Liver (tissue), 9 donors: ENCODE results near the gene LIMD2. TPM values are rescaled to one million over a fixed set of nuclear protein-coding genes. Genes with fewer than 3 reads are reported as not detected.

Experiments used
- DNase-seq: peaks from one replicate; pipeline ENCODE4 v3.0.0-alpha.2; 2017; ENCODE audit warnings: low spot score
- H3K27ac ChIP-seq, 2 donors: one replicate each; pipeline ENCODE4 v1.7.0; 2013; ENCODE audit warnings: inconsistent platforms in 2 of 2, low read length in 2 of 2, control low read depth in 1 of 2, low read depth in 1 of 2, mild to moderate bottlenecking in 1 of 2
- H3K27me3 ChIP-seq, 4 donors: one replicate each; pipeline versions ENCODE4 v1.6.1 to v1.7.0; 2013; ENCODE audit warnings: low read length in 3 of 4, inconsistent platforms in 1 of 4, mild to moderate bottlenecking in 1 of 4, moderate library complexity in 1 of 4; ENCODE audit not compliant: control insufficient read depth in 4 of 4, insufficient read depth in 4 of 4
- H3K36me3 ChIP-seq, 4 donors: one replicate each; pipeline versions ENCODE4 v1.6.1 to v1.7.0; 2013; ENCODE audit warnings: low read length in 3 of 4, mild to moderate bottlenecking in 3 of 4, low read depth in 1 of 4, moderate library complexity in 1 of 4; ENCODE audit not compliant: control insufficient read depth in 4 of 4, insufficient read depth in 3 of 4
- H3K4me1 ChIP-seq, 4 donors: one replicate each; pipeline versions ENCODE4 v1.6.1 to v1.7.0; 2013; ENCODE audit warnings: low read length in 3 of 4, mild to moderate bottlenecking in 3 of 4, moderate library complexity in 1 of 4; ENCODE audit not compliant: control insufficient read depth in 4 of 4, insufficient read depth in 4 of 4
- H3K4me3 ChIP-seq, 3 donors: one replicate each; pipeline versions ENCODE4 v1.6.1 to v1.7.0; 2013; ENCODE audit warnings: low read length in 3 of 3, control low read depth in 1 of 3, low read depth in 1 of 3, mild to moderate bottlenecking in 1 of 3
- H3K9ac ChIP-seq, 2 donors: one replicate each; pipeline ENCODE4 v1.7.0; 2013; ENCODE audit warnings: low read length in 2 of 2, mild to moderate bottlenecking in 2 of 2, moderate library complexity in 2 of 2, control low read depth in 1 of 2, low read depth in 1 of 2
- H3K9me3 ChIP-seq, 4 donors: one replicate each; pipeline versions ENCODE4 v1.6.1 to v1.7.0; 2013; ENCODE audit warnings: low read length in 3 of 4; ENCODE audit not compliant: control insufficient read depth in 4 of 4
- EGR1 ChIP-seq, 2 donors: IDR thresholded peaks; 2 replicates each; pipeline ENCODE4 v1.6.1; 2016 to 2018; ENCODE audit warnings: antibody characterized with exemption in 2 of 2, low read depth in 2 of 2
- FOXA2 ChIP-seq: IDR thresholded peaks from 2 replicates; pipeline ENCODE4 v1.6.1; 2016; ENCODE audit warnings: antibody characterized with exemption
- NR2F2 ChIP-seq: IDR thresholded peaks from 2 replicates; pipeline ENCODE4 v1.6.1; 2016; ENCODE audit warnings: antibody characterized with exemption
- RAD21 ChIP-seq, 2 donors: IDR thresholded peaks; 2 replicates each; pipeline ENCODE4 v1.6.1; 2016; ENCODE audit warnings: antibody characterized with exemption in 2 of 2, mild to moderate bottlenecking in 2 of 2
- SP1 ChIP-seq: IDR thresholded peaks from 2 replicates; pipeline ENCODE4 v1.6.1; 2018; ENCODE audit warnings: antibody characterized with exemption, mild to moderate bottlenecking
- TAF1 ChIP-seq: conservative IDR thresholded peaks from 2 replicates; pipeline ENCODE4 v1.6.1; 2016; ENCODE audit warnings: antibody characterized with exemption, mild to moderate bottlenecking
- YY1 ChIP-seq: IDR thresholded peaks from 2 replicates; pipeline ENCODE4 v1.6.1; 2016; ENCODE audit warnings: antibody characterized with exemption, mild to moderate bottlenecking
- WGBS: extraction: QIAGEN DNeasy Blood & Tissue Kit; methylation state at CpG from one replicate; pipeline ENCODE4 v1.1.7; 2013; 5-methylcytosine and 5-hydroxymethylcytosine counted together
- polyA plus RNA-seq, 2 donors: library from polyadenylated mRNA; stranded (reverse) in 1 of 2; unstranded in 1 of 2; fragments of 200-250 nt in 1 of 2; fragments of >200 nt in 1 of 2; fragmentation: Nextera tagmentation in 1 of 2; extraction: Ambion mirVana in 1 of 2; gene quantifications; one replicate each; pipeline versions ENCODE4 v1.2.1 to v1.2.3, GENCODE V29; 2013 to 2015
- total RNA-seq, 2 donors: library from RNA; depleted of rRNA; stranded (reverse); fragments of >200 nt; gene quantifications; one replicate each; pipeline ENCODE4 v1.2.3, GENCODE V29; 2014
- TF ChIP-seq, protein P1 (sequence below): IDR thresholded peaks from 2 replicates; pipeline ENCODE4 v1.6.1; 2016; ENCODE audit warnings: antibody characterized with exemption
- TF ChIP-seq, protein P2 (sequence below): fragments of 150-350 bp; IDR thresholded peaks from 2 replicates; pipeline ENCODE4 v1.5.1; 2017; ENCODE audit warnings: improper control_type of control experiment, low read depth, low read length; ENCODE audit not compliant: missing input control
- TF ChIP-seq, protein P3 (sequence below): IDR thresholded peaks from 2 replicates; pipeline ENCODE4 v1.6.1; 2016; ENCODE audit warnings: antibody characterized with exemption, mild to moderate bottlenecking
- TF ChIP-seq, protein P4 (sequence below): IDR thresholded peaks from 2 replicates; pipeline ENCODE4 v1.6.1; 2016; ENCODE audit warnings: antibody characterized with exemption
- TF ChIP-seq, protein P5 (sequence below): IDR thresholded peaks from 2 replicates; pipeline ENCODE4 v1.6.1; 2016; ENCODE audit warnings: antibody characterized with exemption
- donor health status: healthy.
- donor health status: healthy.
- donor health status: healthy.
- donor health status: healthy.
- donor health status: healthy.

Gene LIMD2
- total and polyA plus RNA-seq, 4 donors, result 5.9 to 24.2 (median 7.9) TPM

DNA sequence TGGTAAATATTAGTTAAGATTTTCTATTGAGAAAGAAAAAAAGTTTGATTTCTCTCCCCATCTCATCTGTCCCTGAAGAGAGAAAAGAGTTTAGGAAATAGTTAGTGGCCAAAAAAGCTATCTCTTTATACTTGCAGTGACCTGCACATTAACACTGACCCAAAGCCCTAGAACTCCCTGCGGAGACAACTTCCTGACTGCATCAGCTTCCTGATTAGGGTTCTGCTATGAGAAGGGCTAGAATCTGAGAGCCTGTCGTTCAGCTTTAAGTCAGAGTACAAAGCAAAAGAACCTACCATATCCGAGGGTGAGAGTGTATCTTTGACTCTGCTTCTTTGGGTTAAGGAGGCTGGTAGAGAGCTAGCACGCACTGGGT lies 24.7 kb downstream of the LIMD2 start:
- peaks cover 0 to 18% (median 14%) of the 10 kb centered on the region in 4 donors for H3K4me1 ChIP-seq
- no peaks in the 10 kb centered on the region for H3K27me3 ChIP-seq
- peak overlapping the region; percentile 3 to 60 for H3K9ac ChIP-seq
- H3K36me3 ChIP-seq, result peaks cover 0 to 8% (median 3%) of the 10 kb centered on the region in 4 donors
- WGBS, result 61% methylated on average over 4 of the region's 4 CpGs
- H3K9me3 ChIP-seq, result no peaks in the 10 kb centered on the region
- H3K4me3 ChIP-seq, result peak overlapping the region in 1 of 3 donors; percentile 8
- H3K27ac ChIP-seq, result peak overlapping the region; percentile 81 to 82
- DNase-seq, result no peak
- TF ChIP-seq FOXA2 (no peak), NR2F2 (peak; percentile 73), YY1 (no peak), SP1 (no peak), RAD21 (IDR thresholded peaks at IDR 0.05) (peak in 1 of 2 donors; percentile 9)
- TF ChIP-seq, protein P1, sequence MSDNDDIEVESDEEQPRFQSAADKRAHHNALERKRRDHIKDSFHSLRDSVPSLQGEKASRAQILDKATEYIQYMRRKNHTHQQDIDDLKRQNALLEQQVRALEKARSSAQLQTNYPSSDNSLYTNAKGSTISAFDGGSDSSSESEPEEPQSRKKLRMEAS, result no peak
- TF ChIP-seq, protein P2, sequence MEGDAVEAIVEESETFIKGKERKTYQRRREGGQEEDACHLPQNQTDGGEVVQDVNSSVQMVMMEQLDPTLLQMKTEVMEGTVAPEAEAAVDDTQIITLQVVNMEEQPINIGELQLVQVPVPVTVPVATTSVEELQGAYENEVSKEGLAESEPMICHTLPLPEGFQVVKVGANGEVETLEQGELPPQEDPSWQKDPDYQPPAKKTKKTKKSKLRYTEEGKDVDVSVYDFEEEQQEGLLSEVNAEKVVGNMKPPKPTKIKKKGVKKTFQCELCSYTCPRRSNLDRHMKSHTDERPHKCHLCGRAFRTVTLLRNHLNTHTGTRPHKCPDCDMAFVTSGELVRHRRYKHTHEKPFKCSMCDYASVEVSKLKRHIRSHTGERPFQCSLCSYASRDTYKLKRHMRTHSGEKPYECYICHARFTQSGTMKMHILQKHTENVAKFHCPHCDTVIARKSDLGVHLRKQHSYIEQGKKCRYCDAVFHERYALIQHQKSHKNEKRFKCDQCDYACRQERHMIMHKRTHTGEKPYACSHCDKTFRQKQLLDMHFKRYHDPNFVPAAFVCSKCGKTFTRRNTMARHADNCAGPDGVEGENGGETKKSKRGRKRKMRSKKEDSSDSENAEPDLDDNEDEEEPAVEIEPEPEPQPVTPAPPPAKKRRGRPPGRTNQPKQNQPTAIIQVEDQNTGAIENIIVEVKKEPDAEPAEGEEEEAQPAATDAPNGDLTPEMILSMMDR, result no peak

DNA sequence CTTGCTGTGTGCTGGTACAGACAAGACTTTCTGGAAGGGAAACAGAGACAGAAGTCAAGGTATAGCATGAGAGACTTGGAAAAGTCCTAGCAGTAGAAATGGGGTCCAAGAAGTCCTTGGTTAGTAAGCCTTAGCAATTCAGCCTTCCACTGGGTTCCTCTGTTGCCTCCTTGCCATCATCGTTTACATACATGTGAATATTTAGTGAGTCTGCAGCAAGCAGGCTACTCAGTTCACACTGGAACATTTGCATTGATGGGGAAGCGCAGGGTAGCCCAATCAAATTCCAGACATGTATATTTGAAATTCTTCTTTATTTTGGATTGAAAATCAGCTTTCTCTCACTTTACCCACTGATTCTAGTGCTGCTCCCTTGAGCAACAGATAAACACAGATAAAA lies 27.1 kb downstream of the LIMD2 start:
- Histone ChIP-seq H3K4me3 (no peak overlapping the region), H3K9ac (no peak overlapping the region), H3K36me3 (peaks cover 0 to 17% (median 12%) of the 10 kb centered on the region in 4 donors), H3K9me3 (no peaks in the 10 kb centered on the region), H3K4me1 (peaks cover 0 to 18% (median 14%) of the 10 kb centered on the region in 4 donors), H3K27ac (no peak overlapping the region), H3K27me3 (no peaks in the 10 kb centered on the region)
- DNase-seq, result no peak
- WGBS, result 97% methylated on average over 2 of the region's 2 CpGs
- TF ChIP-seq EGR1 (IDR thresholded peaks at IDR 0.05; ENCODE audit: low read depth in 2 of 2) (no peak), YY1 (no peak), TAF1 (no peak), RAD21 (IDR thresholded peaks at IDR 0.05) (no peak), FOXA2 (no peak)
- TF ChIP-seq, protein P3, sequence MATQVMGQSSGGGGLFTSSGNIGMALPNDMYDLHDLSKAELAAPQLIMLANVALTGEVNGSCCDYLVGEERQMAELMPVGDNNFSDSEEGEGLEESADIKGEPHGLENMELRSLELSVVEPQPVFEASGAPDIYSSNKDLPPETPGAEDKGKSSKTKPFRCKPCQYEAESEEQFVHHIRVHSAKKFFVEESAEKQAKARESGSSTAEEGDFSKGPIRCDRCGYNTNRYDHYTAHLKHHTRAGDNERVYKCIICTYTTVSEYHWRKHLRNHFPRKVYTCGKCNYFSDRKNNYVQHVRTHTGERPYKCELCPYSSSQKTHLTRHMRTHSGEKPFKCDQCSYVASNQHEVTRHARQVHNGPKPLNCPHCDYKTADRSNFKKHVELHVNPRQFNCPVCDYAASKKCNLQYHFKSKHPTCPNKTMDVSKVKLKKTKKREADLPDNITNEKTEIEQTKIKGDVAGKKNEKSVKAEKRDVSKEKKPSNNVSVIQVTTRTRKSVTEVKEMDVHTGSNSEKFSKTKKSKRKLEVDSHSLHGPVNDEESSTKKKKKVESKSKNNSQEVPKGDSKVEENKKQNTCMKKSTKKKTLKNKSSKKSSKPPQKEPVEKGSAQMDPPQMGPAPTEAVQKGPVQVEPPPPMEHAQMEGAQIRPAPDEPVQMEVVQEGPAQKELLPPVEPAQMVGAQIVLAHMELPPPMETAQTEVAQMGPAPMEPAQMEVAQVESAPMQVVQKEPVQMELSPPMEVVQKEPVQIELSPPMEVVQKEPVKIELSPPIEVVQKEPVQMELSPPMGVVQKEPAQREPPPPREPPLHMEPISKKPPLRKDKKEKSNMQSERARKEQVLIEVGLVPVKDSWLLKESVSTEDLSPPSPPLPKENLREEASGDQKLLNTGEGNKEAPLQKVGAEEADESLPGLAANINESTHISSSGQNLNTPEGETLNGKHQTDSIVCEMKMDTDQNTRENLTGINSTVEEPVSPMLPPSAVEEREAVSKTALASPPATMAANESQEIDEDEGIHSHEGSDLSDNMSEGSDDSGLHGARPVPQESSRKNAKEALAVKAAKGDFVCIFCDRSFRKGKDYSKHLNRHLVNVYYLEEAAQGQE, result no peak
- TF ChIP-seq, protein P4, sequence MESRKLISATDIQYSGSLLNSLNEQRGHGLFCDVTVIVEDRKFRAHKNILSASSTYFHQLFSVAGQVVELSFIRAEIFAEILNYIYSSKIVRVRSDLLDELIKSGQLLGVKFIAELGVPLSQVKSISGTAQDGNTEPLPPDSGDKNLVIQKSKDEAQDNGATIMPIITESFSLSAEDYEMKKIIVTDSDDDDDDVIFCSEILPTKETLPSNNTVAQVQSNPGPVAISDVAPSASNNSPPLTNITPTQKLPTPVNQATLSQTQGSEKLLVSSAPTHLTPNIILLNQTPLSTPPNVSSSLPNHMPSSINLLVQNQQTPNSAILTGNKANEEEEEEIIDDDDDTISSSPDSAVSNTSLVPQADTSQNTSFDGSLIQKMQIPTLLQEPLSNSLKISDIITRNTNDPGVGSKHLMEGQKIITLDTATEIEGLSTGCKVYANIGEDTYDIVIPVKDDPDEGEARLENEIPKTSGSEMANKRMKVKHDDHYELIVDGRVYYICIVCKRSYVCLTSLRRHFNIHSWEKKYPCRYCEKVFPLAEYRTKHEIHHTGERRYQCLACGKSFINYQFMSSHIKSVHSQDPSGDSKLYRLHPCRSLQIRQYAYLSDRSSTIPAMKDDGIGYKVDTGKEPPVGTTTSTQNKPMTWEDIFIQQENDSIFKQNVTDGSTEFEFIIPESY, result no peak
- TF ChIP-seq, protein P2, result no peak
- TF ChIP-seq, protein P5, sequence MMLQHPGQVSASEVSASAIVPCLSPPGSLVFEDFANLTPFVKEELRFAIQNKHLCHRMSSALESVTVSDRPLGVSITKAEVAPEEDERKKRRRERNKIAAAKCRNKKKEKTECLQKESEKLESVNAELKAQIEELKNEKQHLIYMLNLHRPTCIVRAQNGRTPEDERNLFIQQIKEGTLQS, result no peak
